H9 (cell line): ENCODE measurements around the gene JAKMIP1. TPM values are rescaled to one million over a fixed set of nuclear protein-coding genes. Genes with fewer than 3 reads are reported as not detected.
A peak's percentile ranks its signal among the peaks of the same experiment; 100 is the strongest.

Source experiments
- DNase-seq: peaks from one replicate; pipeline ENCODE4 v3.0.0-alpha.2; 2017
- H2AFZ ChIP-seq: one replicate; pipeline ENCODE4 v1.6.1; 2013; ENCODE audit warnings: mild to moderate bottlenecking, low read length, control low read depth, moderate library complexity
- H2AK5ac ChIP-seq: 2 replicates; pipeline ENCODE4 v1.6.1; 2013; ENCODE audit warnings: low read length, control low read depth, mixed read lengths; ENCODE audit not compliant: insufficient read length
- H2BK120ac ChIP-seq: one replicate; pipeline ENCODE4 v1.6.1; 2013; ENCODE audit warnings: low read depth, mild to moderate bottlenecking, low read length, control low read depth, inconsistent platforms; ENCODE audit not compliant: poor library complexity, severe bottlenecking
- H2BK12ac ChIP-seq: 2 replicates; pipeline ENCODE4 v1.6.1; 2013; ENCODE audit warnings: low read length, control low read depth, mixed read lengths, low read depth; ENCODE audit not compliant: insufficient read length
- H2BK15ac ChIP-seq: 2 replicates; pipeline ENCODE4 v1.6.1; 2013; ENCODE audit warnings: low read depth, low read length, control low read depth
- H2BK20ac ChIP-seq: one replicate; pipeline ENCODE4 v1.6.1; 2013; ENCODE audit warnings: low read depth, mild to moderate bottlenecking, low read length, control low read depth, inconsistent platforms; ENCODE audit not compliant: poor library complexity, severe bottlenecking
- H2BK5ac ChIP-seq: 2 replicates; pipeline ENCODE4 v1.6.1; 2013; ENCODE audit warnings: low read length, control low read depth, mixed read lengths; ENCODE audit not compliant: insufficient read length
- H3K14ac ChIP-seq: 2 replicates; pipeline ENCODE4 v1.6.1; 2013; ENCODE audit warnings: low read length, control low read depth; ENCODE audit not compliant: insufficient read depth
- H3K18ac ChIP-seq: 2 replicates; pipeline ENCODE4 v1.6.1; 2013; ENCODE audit warnings: low read depth, mild to moderate bottlenecking, mixed read lengths, low read length, control low read depth; ENCODE audit not compliant: insufficient read length
- H3K23ac ChIP-seq: 2 replicates; pipeline ENCODE4 v1.6.1; 2013; ENCODE audit warnings: low read length, control low read depth, mixed read lengths, low read depth; ENCODE audit not compliant: insufficient read length
- H3K23me2 ChIP-seq: 2 replicates; pipeline ENCODE4 v1.6.1; 2013; ENCODE audit warnings: low read depth, mild to moderate bottlenecking, mixed read lengths, low read length, control low read depth; ENCODE audit not compliant: insufficient read length, poor library complexity, severe bottlenecking
- H3K27ac ChIP-seq: 2 replicates; pipeline ENCODE4 v1.5.1; 2013; ENCODE audit warnings: low read length, control low read depth, mixed read lengths, low read depth; ENCODE audit not compliant: insufficient read length
- H3K27me3 ChIP-seq: 2 replicates; pipeline ENCODE4 v1.6.1; 2013; ENCODE audit warnings: low read length, control low read depth, inconsistent platforms; ENCODE audit not compliant: insufficient read depth
- H3K4ac ChIP-seq: 2 replicates; pipeline ENCODE4 v1.6.1; 2013; ENCODE audit warnings: low read depth, mild to moderate bottlenecking, control low read depth, inconsistent platforms, low read length, moderate library complexity
- H3K4me1 ChIP-seq: 2 replicates; pipeline ENCODE4 v1.6.1; 2013; ENCODE audit warnings: low read length, control low read depth, inconsistent platforms; ENCODE audit not compliant: insufficient read depth
- H3K4me2 ChIP-seq: 2 replicates; pipeline ENCODE4 v1.6.1; 2013; ENCODE audit warnings: low read length, control low read depth, mixed read lengths; ENCODE audit not compliant: insufficient read length, insufficient read depth
- H3K56ac ChIP-seq: 2 replicates; pipeline ENCODE4 v1.6.1; 2013; ENCODE audit warnings: low read depth, mild to moderate bottlenecking, mixed read lengths, low read length, control low read depth; ENCODE audit not compliant: insufficient read length
- H3K79me1 ChIP-seq: 2 replicates; pipeline ENCODE4 v1.6.1; 2013; ENCODE audit warnings: low read depth, mild to moderate bottlenecking, moderate library complexity, low read length, control low read depth, inconsistent platforms; ENCODE audit not compliant: insufficient read depth, poor library complexity, severe bottlenecking
- H3K79me2 ChIP-seq: 2 replicates; pipeline ENCODE4 v1.6.1; 2013; ENCODE audit warnings: low read length, control low read depth, inconsistent platforms; ENCODE audit not compliant: insufficient read depth
- H3K9ac ChIP-seq: 2 replicates; pipeline ENCODE4 v1.6.1; 2013; ENCODE audit warnings: low read length, control low read depth, mixed read lengths; ENCODE audit not compliant: insufficient read length; ENCODE audit errors: extremely low read depth
- H3K9me3 ChIP-seq: one replicate; pipeline ENCODE4 v1.6.1; 2013; ENCODE audit warnings: low read depth, low read length, inconsistent platforms; ENCODE audit not compliant: control insufficient read depth
- H3T11ph ChIP-seq: one replicate; pipeline ENCODE4 v1.6.1; 2013; ENCODE audit warnings: mild to moderate bottlenecking, low read length, control low read depth, inconsistent platforms
- H4K20me1 ChIP-seq: one replicate; pipeline ENCODE4 v1.6.1; 2013; ENCODE audit not compliant: control insufficient read depth, insufficient read length, insufficient read depth
- H4K5ac ChIP-seq: 2 replicates; pipeline ENCODE4 v1.6.1; 2013; ENCODE audit warnings: low read depth, mild to moderate bottlenecking, mixed read lengths, low read length, control low read depth; ENCODE audit not compliant: insufficient read length
- H4K8ac ChIP-seq: replicated peaks from 2 replicates; pipeline ENCODE4 v1.6.1; 2013; ENCODE audit warnings: low read length, control low read depth, mixed read lengths, low read depth; ENCODE audit not compliant: insufficient read length
- H4K91ac ChIP-seq: 2 replicates; pipeline ENCODE4 v1.6.1; 2013; ENCODE audit warnings: low read depth, mild to moderate bottlenecking, moderate library complexity, mixed read lengths, low read length, control low read depth; ENCODE audit not compliant: insufficient read length
- H3K27ac Mint-ChIP-seq, 3 experiments: 2 replicates in 2 of 3; 3 replicates in 1 of 3; pipeline ENCODE4 v1.8.0; 2020 to 2021; ENCODE audit warnings: mixed read lengths in 3 of 3, mild to moderate bottlenecking in 1 of 3, moderate library complexity in 1 of 3
- H3K27me3 Mint-ChIP-seq: 2 replicates; pipeline ENCODE4 v1.8.0; 2021; ENCODE audit warnings: low read depth, mild to moderate bottlenecking, moderate library complexity, mixed read lengths
- H3K36me3 Mint-ChIP-seq, 3 experiments: 2 replicates in 2 of 3; 3 replicates in 1 of 3; pipeline ENCODE4 v1.8.0; 2020 to 2021; ENCODE audit warnings: low read depth in 3 of 3, mixed read lengths in 3 of 3; ENCODE audit not compliant: insufficient read depth in 1 of 3
- H3K4me1 Mint-ChIP-seq, 2 experiments: 2 replicates each; pipeline ENCODE4 v1.8.0; 2020; ENCODE audit warnings: mixed read lengths in 2 of 2
- H3K4me3 Mint-ChIP-seq, 2 experiments: 2 replicates in 1 of 2; 3 replicates in 1 of 2; pipeline ENCODE4 v1.8.0; 2020 to 2021; ENCODE audit warnings: mild to moderate bottlenecking in 2 of 2, mixed read lengths in 2 of 2, moderate library complexity in 1 of 2
- H3K9me3 Mint-ChIP-seq, 2 experiments: 2 replicates in 1 of 2; 3 replicates in 1 of 2; pipeline ENCODE4 v1.8.0; 2020; ENCODE audit warnings: mild to moderate bottlenecking in 2 of 2, mixed read lengths in 2 of 2, moderate library complexity in 1 of 2
- WGBS: extraction: QIAGEN DNeasy Blood & Tissue Kit; methylation state at CpG from one replicate; pipeline ENCODE4 v1.1.7; 2013; ENCODE audit warnings: missing lambda C conversion rate, low lambda C conversion rate, mixed read lengths; ENCODE audit not compliant: insufficient read length; ENCODE audit errors: extremely low coverage; 5-methylcytosine and 5-hydroxymethylcytosine counted together
- total RNA-seq: library from RNA; stranded (reverse); gene quantifications from 2 replicates; pipeline ENCODE4 v1.2.1, GENCODE V29; 2021
- TF ChIP-seq, protein P1 (sequence below): fragments of 200-600 bp; sonication (generic); conservative IDR thresholded peaks from 3 replicates; pipeline ENCODE4 v1.8.0; 2021; ENCODE audit warnings: antibody characterized with exemption, mild to moderate bottlenecking

JAKMIP1 gene
- total RNA-seq, 1 experiment from 2014 or later, result 1.5 TPM

GRCh38 chr4:6227412-6228157, 27.2 kb upstream of the JAKMIP1 start:
- WGBS, result no CpG with 5 or more reads among the region's 12 CpGs
- Histone ChIP-seq H2AFZ (no peak overlapping the region), H3K18ac (no peak overlapping the region), H3K14ac (no peak overlapping the region; the same call in 1 of the 2 replicates), H3K23ac (no peak overlapping the region), H3K9me3 (no peaks in the 10 kb centered on the region), H4K8ac (no peak overlapping the region), H2BK120ac (no peak overlapping the region), H3K27me3 (no peaks in the 10 kb centered on the region), H3K23me2 (no peaks in the 10 kb centered on the region), H3K4me1 (no peaks in the 10 kb centered on the region), H3K27ac (no peak overlapping the region), H2BK20ac (no peak overlapping the region), H3K9ac (no peak overlapping the region), H4K91ac (no peak overlapping the region), H2BK5ac (no peak overlapping the region), H3T11ph (no peak overlapping the region), H3K4ac (no peak overlapping the region), H4K20me1 (no peaks in the 10 kb centered on the region), H4K5ac (no peak overlapping the region), H3K56ac (no peak overlapping the region), H3K4me2 (no peak overlapping the region), H3K79me2 (no peaks in the 10 kb centered on the region), H3K79me1 (no peaks in the 10 kb centered on the region), H2AK5ac (no peak overlapping the region), H2BK15ac (no peak overlapping the region), H2BK12ac (no peak overlapping the region)
- H3K9me3 Mint-ChIP-seq, result peaks cover 0 to under 1% of the 10 kb centered on the region in 2 experiments; a peak in 2 of 5 replicates
- peaks cover 7% of the 10 kb centered on the region for H3K27me3 Mint-ChIP-seq
- peaks cover 5 to 26% of the 10 kb centered on the region in 2 experiments; a peak in 2 of 4 replicates for H3K4me1 Mint-ChIP-seq
- peak; percentile 27 for DNase-seq
- no peak overlapping the region for H3K27ac Mint-ChIP-seq
- no peaks in the 10 kb centered on the region for H3K36me3 Mint-ChIP-seq
- no peak overlapping the region for H3K4me3 Mint-ChIP-seq
- TF ChIP-seq, protein P1, sequence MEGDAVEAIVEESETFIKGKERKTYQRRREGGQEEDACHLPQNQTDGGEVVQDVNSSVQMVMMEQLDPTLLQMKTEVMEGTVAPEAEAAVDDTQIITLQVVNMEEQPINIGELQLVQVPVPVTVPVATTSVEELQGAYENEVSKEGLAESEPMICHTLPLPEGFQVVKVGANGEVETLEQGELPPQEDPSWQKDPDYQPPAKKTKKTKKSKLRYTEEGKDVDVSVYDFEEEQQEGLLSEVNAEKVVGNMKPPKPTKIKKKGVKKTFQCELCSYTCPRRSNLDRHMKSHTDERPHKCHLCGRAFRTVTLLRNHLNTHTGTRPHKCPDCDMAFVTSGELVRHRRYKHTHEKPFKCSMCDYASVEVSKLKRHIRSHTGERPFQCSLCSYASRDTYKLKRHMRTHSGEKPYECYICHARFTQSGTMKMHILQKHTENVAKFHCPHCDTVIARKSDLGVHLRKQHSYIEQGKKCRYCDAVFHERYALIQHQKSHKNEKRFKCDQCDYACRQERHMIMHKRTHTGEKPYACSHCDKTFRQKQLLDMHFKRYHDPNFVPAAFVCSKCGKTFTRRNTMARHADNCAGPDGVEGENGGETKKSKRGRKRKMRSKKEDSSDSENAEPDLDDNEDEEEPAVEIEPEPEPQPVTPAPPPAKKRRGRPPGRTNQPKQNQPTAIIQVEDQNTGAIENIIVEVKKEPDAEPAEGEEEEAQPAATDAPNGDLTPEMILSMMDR, result no peak
